ENCODE measurements around the gene ABHD6. TPM values are rescaled to one million over a fixed set of nuclear protein-coding genes. Genes with fewer than 3 reads are reported as not detected.

Gene ABHD6
- total and polyA plus RNA-seq, 9 donors = 3.2 to 7.1 (median 4.5) TPM

DNA sequence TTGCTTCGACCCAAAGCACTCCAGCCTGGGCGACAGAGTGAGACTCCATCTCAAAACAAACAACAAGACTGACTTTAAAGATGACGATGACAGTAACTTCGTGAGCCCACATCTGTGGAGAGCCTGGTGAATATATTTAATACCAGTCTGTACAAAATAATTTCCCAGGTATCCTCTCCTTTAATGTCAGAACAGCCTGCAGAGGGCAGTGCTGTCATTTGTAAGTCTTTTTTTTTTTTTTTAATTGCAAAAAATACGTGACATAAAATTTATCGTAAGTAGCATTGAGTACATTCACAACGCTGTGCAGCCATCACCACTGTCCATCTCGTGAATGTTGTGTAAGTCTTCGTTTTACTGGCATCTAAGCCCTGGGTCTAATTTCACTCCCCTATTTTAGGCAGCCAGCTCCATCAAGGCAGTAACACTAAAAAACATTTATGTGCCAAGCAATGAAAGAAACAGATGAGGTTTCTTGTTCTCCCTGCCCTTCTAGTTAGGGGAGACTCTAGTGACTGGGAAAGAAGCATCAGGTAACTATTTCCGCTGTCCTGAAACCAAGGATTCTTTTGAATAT is 70.1 kb downstream of the ABHD6 start:
- DNase-seq = peak; percentile 60
- no CpG with 5 or more reads among the region's 10 CpGs for WGBS (ENCODE audit: insufficient coverage)

DNA sequence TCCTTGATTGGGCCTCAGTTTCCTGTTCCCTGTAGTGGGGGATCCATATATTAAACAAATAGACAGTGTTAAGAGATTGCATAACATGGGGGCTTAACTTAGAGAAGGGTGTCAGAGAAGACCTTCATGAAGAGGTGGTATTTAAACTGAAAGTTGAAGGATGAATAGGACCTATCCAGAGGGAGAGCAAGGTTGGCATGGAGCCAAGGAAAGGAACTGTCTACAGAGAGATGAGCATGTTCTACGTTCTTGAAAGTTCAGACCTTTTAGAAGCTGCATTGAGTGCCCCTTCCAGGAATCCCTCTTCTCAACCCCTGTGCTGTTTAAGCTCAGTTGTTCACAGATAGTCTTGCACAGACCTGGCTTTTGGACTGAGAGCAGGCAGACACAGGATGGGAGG is 71.1 kb downstream of the ABHD6 start:
- no peaks in the 10 kb centered on the region for H3K9me3 ChIP-seq (replicated peaks; ENCODE audit: control insufficient read depth, low read depth, low read length)
- no peak overlapping the region for H3K27ac ChIP-seq (ENCODE audit: low read length)
- no peaks in the 10 kb centered on the region for H3K27me3 ChIP-seq (ENCODE audit: control insufficient read depth, insufficient read depth, low read length)
- peaks cover 48% of the 10 kb centered on the region for H3K36me3 ChIP-seq (ENCODE audit: control insufficient read depth, insufficient read depth, low read length)
- 50% methylated on average over 1 of the region's 1 CpG for WGBS (ENCODE audit: insufficient coverage)
- no peak overlapping the region for H3K4me3 ChIP-seq (ENCODE audit: low read length)
- DNase-seq = no peak
- H3K4me1 ChIP-seq (ENCODE audit: control insufficient read depth, insufficient read depth, low read length) = peaks cover 18% of the 10 kb centered on the region

More for the DNA sequence above, 70.1 kb downstream of the ABHD6 start:
- peak overlapping the region; percentile 95 for H3K4me3 ChIP-seq (ENCODE audit: low read length)
- peaks cover 18% of the 10 kb centered on the region for H3K4me1 ChIP-seq (ENCODE audit: control insufficient read depth, insufficient read depth, low read length)
- peaks cover 43% of the 10 kb centered on the region for H3K36me3 ChIP-seq (ENCODE audit: control insufficient read depth, insufficient read depth, low read length)
- no peak overlapping the region for H3K27ac ChIP-seq (ENCODE audit: low read length)
- no peaks in the 10 kb centered on the region for H3K27me3 ChIP-seq (ENCODE audit: control insufficient read depth, insufficient read depth, low read length)
- no peaks in the 10 kb centered on the region for H3K9me3 ChIP-seq (replicated peaks; ENCODE audit: control insufficient read depth, low read depth, low read length)

DNA sequence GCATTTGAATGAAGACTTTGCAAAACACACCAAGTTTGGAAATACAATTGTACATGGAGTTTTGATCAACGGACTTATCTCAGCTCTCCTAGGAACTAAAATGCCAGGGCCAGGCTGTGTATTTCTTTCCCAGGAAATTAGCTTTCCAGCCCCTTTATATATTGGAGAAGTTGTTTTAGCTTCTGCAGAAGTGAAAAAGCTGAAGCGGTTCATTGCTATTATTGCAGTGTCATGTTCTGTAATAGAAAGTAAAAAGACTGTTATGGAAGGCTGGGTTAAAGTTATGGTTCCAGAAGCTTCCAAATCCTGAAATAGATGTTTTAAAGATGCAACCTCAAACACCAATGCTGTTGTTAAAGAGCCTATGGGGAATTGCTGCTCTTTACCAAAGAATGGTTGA is 80.2 kb downstream of the ABHD6 start:
- H3K27ac ChIP-seq (ENCODE audit: low read length) = no peak overlapping the region
- H3K9me3 ChIP-seq (replicated peaks; ENCODE audit: control insufficient read depth, low read depth, low read length) = no peaks in the 10 kb centered on the region
- H3K4me3 ChIP-seq (ENCODE audit: low read length) = no peak overlapping the region
- no peak for DNase-seq
- H3K27me3 ChIP-seq (ENCODE audit: control insufficient read depth, insufficient read depth, low read length) = no peaks in the 10 kb centered on the region
- peaks cover 45% of the 10 kb centered on the region for H3K36me3 ChIP-seq (ENCODE audit: control insufficient read depth, insufficient read depth, low read length)
- no CpG with 5 or more reads among the region's 2 CpGs for WGBS (ENCODE audit: insufficient coverage)
- no peaks in the 10 kb centered on the region for H3K4me1 ChIP-seq (ENCODE audit: control insufficient read depth, insufficient read depth, low read length)

DNA sequence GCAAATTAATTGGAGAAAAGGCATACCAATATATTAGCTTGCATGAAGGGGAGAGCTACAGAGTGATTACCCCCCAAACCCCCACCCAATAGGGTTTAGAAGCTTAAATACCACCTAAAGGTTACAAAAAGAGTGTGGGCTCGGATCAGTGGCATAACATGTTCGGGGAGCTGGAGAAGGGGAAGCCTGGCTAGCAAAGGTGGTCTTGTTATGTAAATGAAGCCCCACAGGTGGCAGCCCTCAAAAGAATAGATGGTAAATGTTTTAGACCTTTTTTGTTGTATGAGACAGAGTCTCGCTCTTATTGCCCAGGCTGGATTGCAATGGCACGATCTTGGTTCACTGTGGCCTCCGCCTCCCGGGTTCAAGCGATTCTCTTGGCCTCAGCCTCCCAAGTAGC is 84.2 kb downstream of the ABHD6 start:
- no peak for DNase-seq
- H3K36me3 ChIP-seq (ENCODE audit: control insufficient read depth, insufficient read depth, low read length) = peaks cover 19% of the 10 kb centered on the region
- H3K9me3 ChIP-seq (replicated peaks; ENCODE audit: control insufficient read depth, low read depth, low read length) = no peaks in the 10 kb centered on the region
- H3K27ac ChIP-seq (ENCODE audit: low read length) = no peak overlapping the region
- no peaks in the 10 kb centered on the region for H3K4me1 ChIP-seq (ENCODE audit: control insufficient read depth, insufficient read depth, low read length)
- no peak overlapping the region for H3K4me3 ChIP-seq (ENCODE audit: low read length)
- 96% methylated on average over 7 of the region's 7 CpGs for WGBS (ENCODE audit: insufficient coverage)
- H3K27me3 ChIP-seq (ENCODE audit: control insufficient read depth, insufficient read depth, low read length) = no peaks in the 10 kb centered on the region

DNA sequence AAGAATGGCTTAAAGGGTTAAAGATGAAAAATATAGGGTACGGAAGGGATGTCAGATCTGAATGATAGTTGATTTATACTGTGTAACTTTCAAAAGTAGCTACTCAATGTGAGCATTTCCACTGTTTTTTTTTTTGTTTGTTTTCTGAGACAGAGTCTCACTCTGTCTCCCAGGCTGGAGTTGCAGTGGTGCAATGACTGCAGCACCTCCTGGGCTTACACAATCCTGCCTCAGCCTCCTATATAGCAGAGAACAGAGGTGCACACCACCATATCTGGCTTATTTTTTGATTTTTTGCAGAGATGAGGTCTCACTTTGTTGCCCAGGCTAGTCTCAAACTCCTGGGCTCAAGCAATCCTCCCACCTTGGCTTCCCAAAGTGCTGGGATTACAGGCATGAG is 85.2 kb downstream of the ABHD6 start:
- WGBS (ENCODE audit: insufficient coverage) = no CpG with 5 or more reads among the region's 1 CpG
- Histone ChIP-seq H3K36me3 (ENCODE audit: control insufficient read depth, insufficient read depth, low read length) (peaks cover 10% of the 10 kb centered on the region), H3K27me3 (ENCODE audit: control insufficient read depth, insufficient read depth, low read length) (no peaks in the 10 kb centered on the region), H3K27ac (ENCODE audit: low read length) (no peak overlapping the region), H3K4me1 (ENCODE audit: control insufficient read depth, insufficient read depth, low read length) (no peaks in the 10 kb centered on the region), H3K4me3 (ENCODE audit: low read length) (no peak overlapping the region), H3K9me3 (replicated peaks; ENCODE audit: control insufficient read depth, low read depth, low read length) (no peaks in the 10 kb centered on the region)
- no peak for DNase-seq

DNA sequence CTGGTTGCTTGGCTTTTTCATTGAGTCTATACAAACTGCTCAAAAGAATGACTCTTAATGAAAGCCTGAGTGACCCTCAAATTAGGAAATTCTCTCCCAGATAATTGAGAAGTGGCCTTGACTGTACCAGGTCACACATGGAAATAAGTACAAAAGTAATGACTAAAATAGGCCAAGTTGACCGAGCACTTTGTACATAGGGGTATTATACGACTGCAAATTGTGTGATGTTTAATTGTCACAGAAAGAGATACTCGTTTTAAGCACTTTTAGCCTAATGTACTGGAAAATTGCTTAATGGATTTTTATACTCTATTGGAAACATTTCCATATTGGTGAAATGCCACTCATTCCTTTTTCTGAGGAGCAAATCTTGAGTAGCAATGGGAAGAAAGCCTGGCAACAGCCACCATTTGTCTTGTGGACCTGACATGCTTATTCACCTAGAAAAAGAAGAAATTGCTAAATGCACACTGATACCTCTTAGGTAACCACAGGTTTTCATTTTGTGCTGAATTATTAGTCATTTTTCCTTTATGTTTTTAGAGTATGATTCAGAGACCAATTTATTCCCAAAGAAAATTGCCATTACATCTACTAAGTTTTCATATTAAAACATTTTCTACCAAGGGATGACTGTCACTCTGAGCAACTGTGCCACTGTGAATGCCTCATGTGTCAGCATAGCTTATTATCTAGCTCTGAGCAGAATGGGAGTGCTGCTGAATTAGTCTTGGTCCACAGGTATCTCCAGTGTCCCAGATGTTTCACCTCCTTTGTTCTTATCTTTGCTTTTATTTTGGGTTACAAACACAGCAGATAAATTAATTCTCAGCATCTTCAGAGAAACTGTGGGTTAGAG is 86.2 kb downstream of the ABHD6 start:
- H3K4me1 ChIP-seq (ENCODE audit: control insufficient read depth, insufficient read depth, low read length) = no peaks in the 10 kb centered on the region
- H3K27me3 ChIP-seq (ENCODE audit: control insufficient read depth, insufficient read depth, low read length) = no peaks in the 10 kb centered on the region
- DNase-seq = no peak
- H3K9me3 ChIP-seq (replicated peaks; ENCODE audit: control insufficient read depth, low read depth, low read length) = no peaks in the 10 kb centered on the region
- H3K4me3 ChIP-seq (ENCODE audit: low read length) = no peak overlapping the region
- no CpG with 5 or more reads among the region's 3 CpGs for WGBS (ENCODE audit: insufficient coverage)
- peaks cover 2% of the 10 kb centered on the region for H3K36me3 ChIP-seq (ENCODE audit: control insufficient read depth, insufficient read depth, low read length)
- H3K27ac ChIP-seq (ENCODE audit: low read length) = no peak overlapping the region

DNA sequence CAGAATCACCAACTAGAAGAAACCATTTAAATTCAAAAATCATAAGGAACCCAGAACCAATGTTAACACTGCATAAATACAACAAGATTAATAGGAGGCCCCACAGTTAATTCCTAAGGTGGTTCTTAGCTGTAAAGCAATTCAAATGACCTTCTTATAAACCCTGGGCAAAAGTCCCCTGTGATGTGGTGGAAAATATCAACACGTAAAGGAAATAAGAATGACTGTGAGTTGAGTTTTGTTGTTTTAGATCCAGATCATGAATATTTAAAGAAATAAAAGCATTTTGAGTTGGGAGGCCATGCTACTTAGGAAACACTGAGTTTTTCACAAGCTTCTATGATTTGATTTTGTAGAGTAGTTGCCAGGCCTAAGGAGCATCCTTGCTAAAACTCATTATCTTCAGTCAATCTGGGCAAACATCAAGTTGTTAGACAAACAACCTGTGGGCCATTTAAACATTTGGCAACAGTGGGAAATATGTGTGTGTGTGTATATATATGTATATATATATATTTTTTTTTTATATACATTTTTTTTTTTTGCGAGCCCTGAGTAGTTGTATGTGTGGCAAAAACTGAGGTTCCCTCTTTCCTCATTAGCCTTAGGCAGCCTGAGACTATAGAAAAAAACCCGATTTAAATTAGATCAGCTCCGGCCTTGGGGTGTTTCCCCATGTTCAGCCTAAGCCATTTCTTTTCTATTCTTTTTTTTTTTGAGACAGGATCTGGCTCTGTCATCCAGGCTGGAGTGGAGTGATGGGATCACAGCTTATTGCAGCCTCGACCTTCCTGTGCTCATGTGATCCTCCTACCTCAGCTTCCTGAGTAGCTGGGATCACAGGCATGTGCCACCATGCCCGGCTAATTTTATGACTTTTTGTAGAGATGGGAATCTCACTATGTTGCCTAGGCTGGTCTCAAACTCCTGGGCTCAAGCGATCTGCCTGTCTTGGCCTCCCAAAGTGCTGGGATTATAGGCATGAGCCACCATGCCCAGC is 87.1 kb downstream of the ABHD6 start:
- no peaks in the 10 kb centered on the region for H3K4me1 ChIP-seq (ENCODE audit: control insufficient read depth, insufficient read depth, low read length)
- WGBS (ENCODE audit: insufficient coverage) = 43% methylated on average over 2 of the region's 7 CpGs
- no peaks in the 10 kb centered on the region for H3K9me3 ChIP-seq (replicated peaks; ENCODE audit: control insufficient read depth, low read depth, low read length)
- no peak overlapping the region for H3K4me3 ChIP-seq (ENCODE audit: low read length)
- H3K36me3 ChIP-seq (ENCODE audit: control insufficient read depth, insufficient read depth, low read length) = no peaks in the 10 kb centered on the region
- H3K27me3 ChIP-seq (ENCODE audit: control insufficient read depth, insufficient read depth, low read length) = no peaks in the 10 kb centered on the region
- no peak overlapping the region for H3K27ac ChIP-seq (ENCODE audit: low read length)
- no peak for DNase-seq

DNA sequence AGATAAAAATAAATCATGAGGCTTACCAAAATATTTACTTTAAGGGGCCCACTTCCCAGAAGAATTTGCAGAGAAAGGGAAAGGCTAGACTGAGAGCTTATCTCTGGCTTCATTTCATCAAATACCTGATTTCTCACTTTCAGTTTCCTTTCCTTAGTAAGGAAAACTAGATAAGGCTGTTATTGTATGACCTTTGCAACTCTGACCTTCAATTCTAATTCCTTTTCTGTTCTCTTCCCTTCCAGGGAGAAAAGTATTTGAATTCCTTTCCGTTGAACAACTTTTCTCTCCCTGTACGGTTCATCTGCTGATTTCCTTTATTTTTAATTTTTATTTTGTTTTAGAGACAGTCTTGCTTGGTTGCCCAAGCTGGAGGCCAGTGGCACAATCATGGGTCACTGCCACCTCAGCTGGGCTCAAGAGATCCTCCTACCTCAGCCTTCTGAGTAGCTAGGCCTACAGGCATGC is 88.0 kb downstream of the ABHD6 start:
- Histone ChIP-seq H3K4me1 (ENCODE audit: control insufficient read depth, insufficient read depth, low read length) (no peaks in the 10 kb centered on the region), H3K27ac (ENCODE audit: low read length) (no peak overlapping the region), H3K27me3 (ENCODE audit: control insufficient read depth, insufficient read depth, low read length) (no peaks in the 10 kb centered on the region), H3K9me3 (replicated peaks; ENCODE audit: control insufficient read depth, low read depth, low read length) (no peaks in the 10 kb centered on the region), H3K4me3 (ENCODE audit: low read length) (no peak overlapping the region), H3K36me3 (ENCODE audit: control insufficient read depth, insufficient read depth, low read length) (no peaks in the 10 kb centered on the region)
- DNase-seq = no peak
- WGBS (ENCODE audit: insufficient coverage) = no CpG with 5 or more reads among the region's 2 CpGs

DNA sequence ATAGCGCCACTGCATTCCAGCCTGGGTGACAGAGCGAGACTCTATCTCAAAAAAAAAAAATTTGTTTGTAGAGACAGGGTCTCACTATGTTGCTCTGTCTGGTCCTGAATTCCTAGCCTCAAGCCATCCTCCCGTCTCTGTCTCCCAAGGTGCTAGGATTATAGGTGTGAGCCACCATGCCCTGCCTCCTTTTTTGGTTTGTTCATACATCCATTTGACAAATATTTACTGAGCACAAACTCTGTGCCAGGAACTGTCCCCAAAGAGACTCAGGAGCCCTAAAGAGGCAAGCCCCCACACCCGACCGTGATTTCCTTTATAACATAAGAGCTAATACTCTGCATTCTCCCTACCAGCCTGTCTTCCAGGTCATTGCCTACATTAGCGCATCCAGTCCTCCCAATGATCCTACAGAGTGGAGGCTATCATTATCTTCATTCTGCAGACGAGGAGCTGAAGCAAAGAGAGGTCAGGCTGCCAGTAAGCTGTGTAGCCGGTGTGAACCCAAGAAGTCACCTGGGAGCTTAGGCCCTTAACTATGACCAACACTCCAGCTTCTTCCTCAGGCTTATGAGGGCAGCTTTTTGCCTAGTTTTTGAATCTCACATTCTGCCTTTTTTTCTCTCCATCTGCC is 88.8 kb downstream of the ABHD6 start:
- WGBS (ENCODE audit: insufficient coverage) = 65% methylated on average over 5 of the region's 8 CpGs
- H3K9me3 ChIP-seq (replicated peaks; ENCODE audit: control insufficient read depth, low read depth, low read length) = no peaks in the 10 kb centered on the region
- H3K27ac ChIP-seq (ENCODE audit: low read length) = no peak overlapping the region
- H3K36me3 ChIP-seq (ENCODE audit: control insufficient read depth, insufficient read depth, low read length) = no peaks in the 10 kb centered on the region
- no peak for DNase-seq
- H3K27me3 ChIP-seq (ENCODE audit: control insufficient read depth, insufficient read depth, low read length) = no peaks in the 10 kb centered on the region
- H3K4me1 ChIP-seq (ENCODE audit: control insufficient read depth, insufficient read depth, low read length) = no peaks in the 10 kb centered on the region
- no peak overlapping the region for H3K4me3 ChIP-seq (ENCODE audit: low read length)

Measured in muscle of leg (tissue), 11 donors.